UCSD-AML1 (cell line): Measurements from ENCODE around the gene TMBIM6.
"Not testable (repeated sequence)": the region's sequence is repeated elsewhere in the genome, so short reads cannot be mapped to it uniquely, and the experiment has no call there.

Experiments used
- DNase-seq: peaks from one replicate; lab custom pipeline; 2025; ENCODE audit not compliant: unreplicated experiment; lab: John Stamatoyannopoulos, UW

TMBIM6 gene

DNA sequence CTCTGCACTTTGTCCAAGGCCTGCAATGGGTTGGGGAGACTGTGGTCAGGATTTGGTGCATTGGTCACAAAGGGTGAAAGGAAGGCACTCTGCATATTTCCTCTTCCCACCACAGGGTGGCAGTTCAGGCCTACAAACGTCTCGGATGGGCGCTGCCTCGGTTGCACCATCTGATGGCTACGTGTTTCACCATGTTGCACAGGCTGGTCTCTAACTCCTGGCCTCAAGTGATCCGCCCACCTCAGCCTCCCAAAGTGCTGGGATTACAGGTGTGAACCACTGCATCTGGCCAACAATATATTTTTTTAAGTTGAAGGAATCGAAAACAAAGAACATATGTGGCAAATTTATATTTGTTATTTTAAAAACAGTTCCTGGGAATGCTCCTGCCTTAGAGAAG lies 35.1 kb downstream of the TMBIM6 start:
- peak; percentile 67 for DNase-seq

GRCh38 chr12:49776858-49777257 lies 35.5 kb downstream of the TMBIM6 start:
- no peak for DNase-seq

- no peak for DNase-seq
Measured at GRCh38 chr12:49777341-49777740, 36.0 kb downstream of the TMBIM6 start.

- DNase-seq, result peak; percentile 47
Measured at GRCh38 chr12:49777800-49778748, 36.7 kb downstream of the TMBIM6 start.

DNA sequence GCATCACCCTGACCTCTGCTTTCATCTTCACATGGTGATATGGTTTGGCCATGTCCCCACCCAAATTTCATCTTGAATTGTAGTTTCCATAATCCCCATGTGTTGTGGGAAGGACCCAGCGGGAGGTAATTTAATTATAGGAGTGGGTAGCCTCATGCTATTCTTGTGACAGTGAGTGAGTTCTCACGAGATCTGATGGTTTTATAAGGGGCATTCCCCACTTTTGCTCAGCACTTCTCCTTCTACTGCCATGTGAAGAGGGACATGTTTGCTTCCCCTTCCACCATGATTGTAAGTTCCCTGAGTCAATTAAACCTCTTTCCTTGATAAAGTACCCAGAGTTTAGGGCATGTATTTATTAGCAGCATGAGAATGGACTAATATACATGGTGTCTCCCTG lies 38.2 kb downstream of the TMBIM6 start:
- DNase-seq, result no peak

DNA sequence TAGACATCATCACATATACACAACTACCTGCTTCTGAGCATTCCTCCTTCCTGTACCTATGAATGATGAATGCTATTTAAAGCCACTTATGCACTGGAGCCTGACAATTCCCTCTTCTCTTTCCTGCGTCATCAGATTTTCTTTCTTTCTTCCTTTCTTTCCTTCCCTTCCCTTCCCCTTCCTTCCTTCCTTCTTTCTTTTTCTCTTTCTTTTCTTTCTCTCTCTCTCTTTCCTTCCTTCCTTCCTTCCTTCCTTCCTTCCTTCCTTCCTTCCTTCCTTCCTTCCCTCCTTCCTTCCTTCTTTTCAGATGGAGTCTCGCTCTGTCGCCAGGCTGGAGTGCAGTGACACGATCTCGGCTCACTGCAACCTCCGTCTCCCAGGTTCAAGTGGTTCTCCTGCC lies 39.6 kb downstream of the TMBIM6 start:
- DNase-seq, result not testable (repeated sequence)

DNA sequence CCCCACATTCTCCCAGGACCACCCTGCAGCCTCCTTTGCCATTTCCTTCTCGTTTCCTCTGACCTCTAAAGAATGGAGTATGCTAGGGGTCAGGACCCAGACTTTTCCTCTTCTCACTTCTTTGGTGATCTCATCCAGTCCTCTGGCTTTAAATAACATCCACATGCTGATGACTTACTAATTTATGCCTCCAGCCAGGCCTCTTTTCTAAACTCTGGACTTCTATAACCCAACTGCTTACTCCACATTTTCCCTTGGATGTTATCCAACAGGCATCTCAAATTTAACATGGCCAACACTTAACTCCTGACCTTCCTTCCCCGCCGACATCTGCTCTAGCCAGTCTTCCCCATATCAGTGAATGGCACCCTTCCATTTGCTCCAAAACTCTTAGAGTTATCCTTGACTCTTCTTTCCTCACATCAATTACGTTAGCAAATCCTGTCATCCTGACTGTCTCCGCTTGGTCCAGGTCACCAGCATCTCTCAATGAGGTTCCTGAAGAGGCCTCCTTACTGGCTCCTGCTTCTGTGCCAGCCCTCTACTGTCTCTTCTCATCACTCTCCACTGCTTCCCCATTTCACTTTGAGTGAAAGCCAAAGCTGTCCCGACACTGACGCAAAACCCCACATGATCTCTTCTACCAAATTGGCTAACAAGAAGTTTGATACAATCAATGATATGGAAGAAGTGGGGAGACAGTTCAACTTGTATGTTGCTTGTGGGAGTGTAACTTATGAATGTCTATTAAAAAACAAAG lies 42.7 kb downstream of the TMBIM6 start:
- DNase-seq, result no peak

DNA sequence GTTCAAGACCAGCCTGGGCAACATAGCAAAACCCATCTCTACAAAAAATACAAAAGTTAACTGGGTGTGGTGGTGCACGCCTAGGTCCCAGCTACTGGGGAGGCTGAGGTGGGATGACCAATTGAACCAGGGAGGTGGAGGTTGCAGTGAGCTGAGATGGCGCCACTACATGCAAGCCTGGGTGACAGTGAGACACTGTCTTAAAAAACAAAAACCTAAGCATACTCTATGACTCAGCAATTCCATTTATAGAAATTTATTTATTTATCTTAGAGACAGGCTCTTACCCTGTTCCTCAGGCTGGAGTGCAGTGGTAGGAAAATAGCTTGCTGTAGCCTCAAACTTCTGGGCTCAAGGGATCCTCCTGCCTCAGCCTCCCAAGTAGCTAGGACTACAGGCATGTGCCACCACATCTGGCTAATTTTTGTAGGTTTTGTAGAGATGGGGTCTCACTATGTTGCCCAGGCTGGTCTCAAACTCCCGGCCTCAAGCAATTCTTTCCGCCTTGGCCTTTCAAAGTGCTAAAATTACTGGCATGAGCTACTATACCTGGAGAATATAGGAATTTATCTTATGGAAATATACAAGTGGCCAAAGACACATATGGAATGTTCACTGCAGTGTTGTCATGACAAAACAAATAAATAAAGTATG lies 43.5 kb downstream of the TMBIM6 start:
- DNase-seq, result no peak

GRCh38 chr12:49787672-49788071 lies 46.3 kb downstream of the TMBIM6 start:
- DNase-seq, result no peak

DNA sequence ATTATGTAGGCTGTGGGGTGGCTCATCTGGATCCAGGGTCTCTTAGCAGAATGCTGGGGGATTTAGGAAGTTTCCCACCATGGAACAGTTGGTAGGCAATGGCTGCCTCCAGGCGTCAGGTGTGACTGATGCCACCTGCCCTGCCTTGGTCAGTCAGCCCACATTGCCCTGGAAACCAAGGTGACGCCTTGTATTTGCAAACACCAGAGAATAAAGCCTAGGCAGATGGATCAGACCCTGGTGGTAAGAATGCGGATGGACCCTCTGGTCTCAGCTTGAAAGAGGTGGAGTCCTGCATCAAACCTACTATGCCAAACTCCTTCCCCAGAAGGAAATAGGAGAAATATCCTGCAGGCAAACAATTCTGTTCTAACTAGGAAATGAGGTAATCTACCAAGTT lies 48.6 kb downstream of the TMBIM6 start:
- no peak for DNase-seq

DNA sequence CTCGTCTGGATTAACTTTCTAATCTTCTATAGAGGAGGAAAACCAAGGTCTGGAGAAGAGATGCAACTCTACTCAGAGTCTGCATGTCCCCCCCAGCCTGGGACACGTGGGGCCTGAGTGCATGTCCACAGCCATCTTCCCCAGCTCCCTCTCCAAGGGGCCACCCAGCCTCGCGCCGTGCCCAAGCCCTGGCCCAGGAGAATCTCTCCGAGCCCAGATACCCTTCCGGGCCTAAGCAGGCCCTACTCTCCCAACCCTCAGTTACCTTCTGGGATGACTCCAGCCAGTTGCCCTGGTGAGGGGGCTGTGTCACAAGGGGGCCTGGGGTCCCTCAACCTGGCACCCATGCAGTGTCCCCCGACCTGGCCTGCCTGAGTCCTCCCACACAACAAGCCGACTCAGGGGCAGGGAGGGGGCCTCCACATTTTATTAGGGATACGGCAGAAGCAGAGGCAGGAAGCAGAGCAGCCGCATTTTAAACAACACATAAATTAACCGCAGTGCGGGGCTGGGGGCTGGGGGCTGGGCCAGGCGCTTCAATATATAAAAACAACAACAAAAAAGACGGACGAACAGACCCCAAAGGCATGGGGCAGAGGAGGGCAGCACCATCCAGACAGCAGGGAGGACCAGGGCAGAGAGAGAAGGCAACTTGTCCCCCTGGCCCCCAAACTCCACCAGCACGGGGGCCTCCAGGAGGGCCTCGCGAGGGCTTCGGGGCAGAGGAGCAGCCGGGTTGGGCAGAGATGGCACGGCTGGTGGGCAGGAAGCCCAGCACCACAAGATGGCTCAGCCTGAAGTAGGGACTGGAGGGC lies 49.6 kb downstream of the TMBIM6 start:
- DNase-seq, result no peak

DNA sequence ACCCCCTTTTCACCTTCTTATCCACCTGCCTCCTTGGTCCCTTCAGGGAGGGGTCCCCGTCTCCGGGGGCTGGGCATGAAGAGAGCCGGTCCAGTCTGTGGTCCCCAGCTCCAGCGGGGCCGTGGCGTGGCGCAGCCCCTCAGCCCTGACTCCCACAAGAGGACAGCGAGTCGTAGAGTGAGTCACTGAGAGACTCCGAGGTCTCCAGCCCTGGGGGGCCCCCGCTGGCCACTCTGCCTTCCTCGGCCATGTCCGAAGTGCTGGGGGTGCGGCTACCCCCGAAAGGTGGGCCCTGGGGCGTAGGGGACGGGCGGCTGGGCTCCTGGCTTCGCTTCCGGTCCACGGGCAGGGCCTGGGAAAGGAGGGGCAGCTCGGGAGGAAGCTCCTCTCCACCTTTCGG lies 50.3 kb downstream of the TMBIM6 start:
- no peak for DNase-seq

DNA sequence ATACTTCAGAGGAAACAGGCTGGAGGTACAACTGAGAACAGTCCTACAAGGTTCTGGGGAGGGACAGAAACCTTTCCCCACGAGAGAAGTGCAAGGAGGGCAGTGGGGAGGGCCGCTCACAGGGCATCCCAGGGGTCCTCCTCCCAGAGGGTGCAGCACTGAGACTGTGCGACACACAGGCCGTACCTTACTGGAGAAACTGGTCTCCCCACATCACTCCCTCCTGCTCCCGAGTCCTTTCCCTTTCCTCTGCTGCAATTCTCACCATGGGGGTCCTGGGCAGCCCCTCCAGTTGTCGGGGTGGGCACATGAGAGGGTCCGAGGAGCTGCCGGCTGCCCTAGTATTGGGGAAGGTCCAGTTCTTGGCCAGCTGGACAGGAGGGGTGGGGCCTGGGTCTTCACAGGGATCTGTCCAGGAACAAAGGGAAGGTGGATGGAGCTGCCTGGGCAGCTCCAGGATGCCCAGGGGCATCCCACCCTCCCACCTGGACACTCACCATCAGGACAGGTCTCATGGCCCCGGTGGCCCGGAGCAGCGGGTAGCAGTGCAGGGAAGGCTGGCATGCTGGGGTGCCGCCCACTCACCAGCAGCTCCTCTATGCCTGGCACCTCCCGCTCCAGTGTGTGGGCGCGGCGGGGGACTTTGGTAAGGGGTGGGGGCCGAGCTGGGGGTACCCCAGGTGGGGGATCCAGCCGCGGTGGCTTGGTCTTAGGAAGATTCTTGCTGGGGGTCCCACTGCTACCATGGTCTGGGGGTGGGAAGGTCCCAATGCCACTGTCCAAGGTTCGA lies 51.0 kb downstream of the TMBIM6 start:
- no peak for DNase-seq

- no peak for DNase-seq
Measured at GRCh38 chr12:49792976-49793580, 51.7 kb downstream of the TMBIM6 start.

DNA sequence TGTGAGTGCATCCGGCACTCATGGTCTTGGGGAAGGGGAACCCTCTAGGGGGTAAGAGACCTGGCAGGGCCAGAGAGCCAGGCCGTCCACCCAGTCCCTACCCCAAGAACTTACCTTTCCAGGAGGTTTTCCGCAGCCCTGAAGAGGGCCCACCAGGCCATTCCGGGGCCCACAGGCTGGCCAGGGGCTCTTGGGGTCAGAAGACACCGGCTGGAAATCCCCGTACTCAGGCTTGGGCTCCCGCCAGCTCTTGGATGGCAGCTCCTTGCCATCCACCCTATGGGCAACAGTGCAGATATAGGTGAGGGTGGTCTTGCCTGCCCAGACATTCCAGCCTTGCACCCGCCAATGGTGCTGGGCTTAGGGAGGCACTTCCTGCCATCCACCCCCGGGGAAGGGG lies 52.3 kb downstream of the TMBIM6 start:
- no peak for DNase-seq

DNA sequence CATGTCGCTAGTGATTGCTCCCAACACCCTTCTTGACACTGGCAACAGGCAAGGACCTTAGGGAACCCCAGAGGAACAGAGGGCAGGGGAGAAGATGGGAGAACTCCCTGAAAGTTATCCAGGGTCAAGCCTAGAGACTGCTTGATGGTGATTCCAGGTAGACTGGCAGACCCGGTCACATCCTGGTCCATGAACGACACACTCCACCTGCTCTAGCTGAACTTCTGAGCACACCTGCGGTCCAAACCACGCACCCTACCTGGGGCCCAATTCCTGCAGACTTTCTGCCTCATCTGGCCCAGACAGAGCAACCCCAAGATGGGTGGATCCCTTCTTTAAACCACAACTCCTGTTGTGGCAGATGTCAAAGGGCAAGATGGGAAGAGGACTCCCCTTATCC lies 52.7 kb downstream of the TMBIM6 start:
- DNase-seq, result no peak

DNA sequence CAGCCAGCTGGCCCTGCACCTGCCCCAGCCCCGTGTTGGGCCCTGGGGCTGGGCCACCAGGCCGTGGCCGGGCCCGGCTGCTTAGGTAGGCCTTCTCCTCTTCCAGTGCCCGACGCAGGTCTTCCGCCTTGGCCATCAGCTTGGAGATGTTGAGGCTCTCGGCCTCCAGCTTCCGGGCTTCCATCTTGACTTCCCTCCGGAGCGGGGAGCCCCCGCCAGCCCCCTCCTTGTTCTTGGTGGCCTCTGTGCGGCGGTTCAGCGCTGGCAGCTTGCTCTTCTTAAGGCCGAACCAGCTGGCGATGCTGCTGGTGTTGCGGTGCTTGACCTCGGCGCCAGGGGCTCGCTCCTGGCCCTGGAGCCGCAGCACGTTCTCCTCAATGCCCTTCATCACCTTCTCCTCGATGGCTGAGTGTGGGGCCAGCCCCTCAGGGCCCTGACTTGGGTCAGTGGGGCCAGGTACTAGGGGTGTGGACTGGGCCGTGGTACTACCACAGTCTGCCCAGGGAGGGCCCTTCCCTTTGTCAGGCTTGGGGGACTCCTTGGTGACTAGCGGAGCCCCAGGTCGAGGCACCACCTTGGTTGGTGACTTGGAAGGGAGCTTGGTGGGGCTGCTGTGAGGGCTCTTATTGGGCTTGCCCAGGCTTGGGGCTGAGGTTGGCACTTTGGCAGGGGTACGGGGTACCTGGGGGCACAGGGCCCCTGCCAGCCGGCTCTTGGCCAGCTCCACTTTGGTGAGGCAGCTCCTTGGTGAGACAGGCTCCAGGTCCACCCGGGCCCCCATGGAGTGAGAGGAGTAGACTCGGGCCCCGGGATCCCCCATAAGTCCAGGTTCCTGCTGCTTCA lies 53.7 kb downstream of the TMBIM6 start:
- no peak for DNase-seq

GRCh38 chr12:49795654-49796105 lies 54.3 kb downstream of the TMBIM6 start:
- no peak for DNase-seq

DNA sequence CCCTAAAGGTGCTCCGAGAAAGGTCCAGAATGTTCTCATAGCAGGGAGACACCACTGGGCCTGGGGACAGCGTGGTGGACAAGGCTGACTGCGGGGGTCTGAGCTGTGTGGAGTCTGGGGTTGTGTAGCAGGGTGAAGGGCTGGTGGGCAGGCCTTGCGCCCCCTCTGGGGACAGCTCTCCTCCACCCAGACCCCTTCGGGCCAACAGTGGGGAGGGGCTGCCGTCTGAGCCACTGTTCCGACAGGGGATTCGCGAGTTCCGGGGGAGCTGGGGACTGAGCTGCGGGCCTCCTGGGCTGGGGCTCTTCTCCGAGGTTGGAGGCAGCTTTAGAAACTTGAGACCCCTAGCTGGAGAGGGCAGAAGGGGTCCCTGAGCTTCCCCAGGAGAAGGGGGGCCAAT lies 54.8 kb downstream of the TMBIM6 start:
- DNase-seq, result no peak
